NCI-H1694 treated with DMSO at 0.1 percent for 48 hours (cell line): ENCODE results near the gene TMEM184C.

ENCODE experiments used
- DNase-seq: peaks from one replicate; lab custom pipeline; 2025; lab: John Stamatoyannopoulos, UW

TMEM184C gene

DNA sequence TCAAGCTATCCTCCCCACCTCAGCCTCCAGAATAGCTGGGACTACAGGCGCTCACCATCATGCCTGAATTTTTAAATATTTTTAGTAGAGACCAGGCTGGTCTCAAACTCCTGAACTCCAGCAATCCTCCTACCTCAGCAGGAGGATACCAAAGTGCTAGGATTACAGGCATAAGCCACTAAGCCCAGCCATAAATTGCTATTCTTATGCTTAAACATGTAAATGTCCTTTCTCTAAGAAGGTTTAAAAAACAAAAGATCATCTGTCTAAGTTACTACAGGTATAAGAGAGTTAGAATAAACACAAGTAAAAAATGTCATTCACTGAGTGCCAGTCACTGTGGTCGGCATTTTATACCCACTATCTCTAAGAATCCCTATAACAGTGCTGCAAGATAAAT is 38.4 kb downstream of the TMEM184C start:
- DNase-seq: no peak

DNA sequence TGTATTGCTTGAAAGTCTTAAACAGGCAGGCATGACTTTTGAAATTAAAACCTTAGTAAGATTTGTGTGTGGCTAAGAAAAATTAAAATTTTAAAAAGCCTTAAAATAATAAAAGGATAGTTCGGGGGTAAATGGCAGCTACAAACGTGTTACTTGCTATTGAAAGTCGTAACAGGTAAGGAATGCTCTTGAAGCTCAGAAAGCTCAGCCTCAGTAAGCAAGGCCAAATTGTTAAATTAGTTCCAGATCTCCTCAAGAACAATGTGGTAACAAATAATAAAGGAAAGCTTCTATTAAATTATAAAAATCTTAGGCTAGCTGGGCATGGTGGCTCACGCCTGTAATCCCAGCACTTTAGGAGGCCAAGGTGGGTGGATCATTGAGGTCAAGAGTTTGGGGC is 41.3 kb downstream of the TMEM184C start:
- no peak for DNase-seq

DNA sequence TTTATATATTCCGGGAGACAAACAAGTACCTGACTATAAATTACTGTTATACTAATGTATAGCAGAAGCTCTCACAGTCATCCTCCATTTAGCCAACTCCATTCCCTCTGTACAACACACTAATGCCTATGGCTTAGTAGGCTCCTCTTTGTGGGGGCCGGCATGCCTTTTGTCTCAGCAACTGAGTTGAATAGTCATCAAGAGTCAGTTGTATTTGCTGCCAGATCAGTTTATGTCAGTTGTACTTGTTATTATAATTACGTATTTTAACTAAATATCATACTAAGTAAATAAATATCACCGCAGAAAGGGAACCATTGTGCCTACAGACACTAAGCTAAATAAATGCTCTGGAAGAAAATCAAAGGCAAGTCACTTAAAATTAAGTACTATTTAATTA is 56.9 kb downstream of the TMEM184C start:
- no peak for DNase-seq

DNA sequence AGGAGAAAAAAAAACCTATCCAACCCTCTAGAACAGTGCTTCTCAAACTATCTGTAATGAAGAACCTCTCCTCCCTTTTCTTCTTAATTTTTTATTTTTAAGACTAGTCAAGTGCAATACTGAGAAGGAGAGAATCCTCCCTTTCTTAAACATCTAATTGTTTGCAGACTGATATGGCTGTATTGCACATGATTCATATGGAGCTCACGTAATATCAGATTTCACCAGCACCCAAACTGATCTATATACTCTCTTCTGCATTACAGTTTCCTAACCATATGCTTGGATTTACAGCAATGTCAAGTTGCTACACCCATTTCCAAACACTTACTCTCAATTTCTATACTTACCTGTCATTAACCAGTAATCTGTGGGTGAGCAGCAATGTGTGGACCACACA is 57.3 kb downstream of the TMEM184C start:
- no peak for DNase-seq

DNA sequence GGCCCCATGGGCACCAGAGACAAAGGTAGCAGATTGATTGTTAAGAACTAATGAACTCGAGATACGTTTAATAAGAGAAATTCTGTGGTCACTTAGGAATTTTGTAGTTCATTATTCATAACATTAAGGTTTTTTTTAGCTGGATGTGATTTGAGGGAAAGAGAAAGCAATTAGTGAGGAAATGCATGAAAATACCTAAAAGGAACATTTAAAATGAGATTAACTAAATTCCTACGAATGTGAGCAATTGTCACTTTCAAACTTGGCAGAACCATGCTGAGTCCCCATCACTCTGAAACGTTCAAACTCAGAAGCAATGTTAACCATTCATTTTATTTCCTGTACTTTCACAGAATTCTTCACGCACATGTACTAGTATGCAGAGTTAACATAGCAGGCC is 60.9 kb downstream of the TMEM184C start:
- DNase-seq: no peak

DNA sequence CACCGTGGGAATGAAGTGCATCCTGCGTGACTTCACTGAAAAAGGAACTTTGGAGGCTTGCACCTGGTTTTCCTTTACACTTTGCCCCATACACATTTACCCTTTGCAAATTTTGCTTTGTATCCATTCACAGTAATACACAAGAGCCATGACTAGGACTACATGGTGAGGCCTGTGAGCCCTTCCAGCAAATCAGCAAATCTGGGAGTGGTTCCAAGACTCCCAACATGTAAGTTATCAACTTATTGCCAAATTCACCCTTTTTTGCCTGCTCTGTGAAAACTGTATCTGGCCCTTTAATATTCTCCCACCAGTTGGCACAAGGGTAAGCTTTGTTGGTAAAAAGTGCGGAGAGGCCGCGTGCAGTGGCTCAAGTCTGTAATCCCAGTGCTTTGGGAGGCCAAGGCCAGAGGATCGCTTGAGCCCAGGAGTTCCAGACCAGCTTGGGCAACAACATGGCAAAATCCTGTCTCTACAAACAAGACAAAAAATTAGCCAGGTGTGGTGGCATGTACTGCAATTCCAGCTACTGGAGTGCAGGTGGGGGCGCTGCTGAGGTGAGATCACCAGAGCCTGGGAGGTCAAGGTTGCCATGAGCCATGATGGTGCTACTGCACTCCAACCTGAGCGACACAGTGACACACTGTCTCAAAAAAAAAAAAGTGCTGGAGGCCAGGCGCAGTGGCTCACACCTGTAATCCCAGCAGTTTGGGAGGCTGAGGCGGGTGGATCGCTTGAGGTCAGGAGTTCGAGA is 61.8 kb downstream of the TMEM184C start:
- DNase-seq: no peak

DNA sequence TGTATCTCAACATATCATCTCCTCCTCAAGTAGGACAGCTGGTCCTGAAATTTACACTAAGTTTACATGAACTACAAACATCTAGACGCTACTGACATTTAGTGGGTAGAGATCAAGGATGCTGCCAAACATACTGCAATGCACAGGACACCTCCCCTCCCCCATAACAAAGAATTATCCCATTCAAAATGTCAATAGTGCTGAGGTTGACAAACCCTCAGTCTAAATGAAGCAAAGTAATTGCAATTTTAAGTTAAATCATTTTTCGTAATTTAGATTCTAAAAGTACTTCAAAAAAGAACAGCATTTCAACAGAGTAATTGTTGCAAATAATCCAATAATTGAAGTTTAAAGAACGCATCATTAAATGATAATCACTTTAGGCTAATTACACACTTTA is 65.6 kb downstream of the TMEM184C start:
- DNase-seq: no peak

DNA sequence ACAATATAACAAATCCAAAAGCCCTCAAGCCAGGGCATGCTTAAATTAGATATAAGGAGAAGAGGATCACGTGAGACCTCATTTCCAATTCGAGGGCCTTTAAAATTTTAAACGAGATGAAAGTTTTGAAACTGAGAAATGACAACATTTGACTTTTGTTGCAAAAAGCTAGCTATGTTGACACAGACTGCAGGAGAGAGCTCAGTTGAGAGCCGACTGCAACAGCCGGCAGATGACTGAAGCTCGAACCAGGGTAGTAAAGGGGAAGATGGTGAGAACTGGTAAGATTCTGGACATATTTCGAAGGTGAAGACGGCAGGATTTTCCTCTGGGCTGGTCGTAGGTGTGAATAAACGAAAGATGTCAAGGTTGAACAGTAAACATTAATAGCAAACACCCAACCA is 66.0 kb downstream of the TMEM184C start:
- DNase-seq: no peak

DNA sequence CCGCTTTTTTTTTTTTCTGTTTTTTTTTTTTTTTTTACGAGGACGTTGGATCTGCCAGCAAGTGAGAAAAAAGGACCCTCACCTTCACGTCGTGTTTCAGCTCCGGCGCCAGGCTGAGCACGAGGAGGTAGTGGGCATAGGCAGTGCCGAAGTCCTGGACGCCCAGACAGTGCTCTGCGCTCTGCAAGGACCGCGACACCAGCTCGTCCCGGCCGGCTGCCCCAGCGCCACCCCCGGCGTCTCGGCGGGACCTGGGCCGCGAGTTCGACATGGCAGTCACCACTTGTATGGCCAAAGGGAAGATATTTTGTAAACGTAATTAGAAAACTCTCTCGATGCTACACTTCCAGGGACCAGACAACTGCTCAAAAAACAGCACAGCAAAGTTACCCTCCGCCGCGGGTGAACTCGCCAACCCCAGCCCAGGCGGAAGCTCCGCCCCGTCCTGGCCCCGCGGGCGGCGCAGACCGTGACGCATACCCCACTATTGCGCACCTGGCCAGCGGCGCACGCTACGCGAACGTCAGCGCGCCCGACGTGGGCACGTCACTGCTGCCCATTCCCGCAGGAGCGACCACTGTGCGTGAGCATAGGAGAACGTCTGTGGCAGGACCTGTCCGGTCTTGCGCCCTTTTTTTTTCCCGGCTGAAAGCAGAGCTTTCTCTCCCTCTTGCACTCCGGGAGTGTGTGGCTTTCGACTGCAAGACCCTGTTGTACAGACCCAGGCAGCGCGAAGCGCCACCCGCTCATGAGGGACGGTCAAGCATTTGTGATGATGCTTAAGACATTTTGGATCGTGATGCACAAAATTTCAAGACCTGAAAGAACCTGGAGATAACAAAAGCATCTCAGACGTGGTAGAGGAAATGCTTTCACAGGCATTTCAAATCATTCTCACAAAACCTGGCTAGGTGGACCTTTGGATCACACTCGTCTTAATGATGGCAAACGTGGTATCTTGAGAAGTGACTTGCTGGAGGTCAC is 66.8 kb downstream of the TMEM184C start, which contains the start of gene PRMT9:
Gene PRMT9 (minus strand): TSS at position 447 of the 984 bp plus-strand sequence. CDS start 176 bp downstream, at position 271.
- peak; percentile 49 for DNase-seq

DNA sequence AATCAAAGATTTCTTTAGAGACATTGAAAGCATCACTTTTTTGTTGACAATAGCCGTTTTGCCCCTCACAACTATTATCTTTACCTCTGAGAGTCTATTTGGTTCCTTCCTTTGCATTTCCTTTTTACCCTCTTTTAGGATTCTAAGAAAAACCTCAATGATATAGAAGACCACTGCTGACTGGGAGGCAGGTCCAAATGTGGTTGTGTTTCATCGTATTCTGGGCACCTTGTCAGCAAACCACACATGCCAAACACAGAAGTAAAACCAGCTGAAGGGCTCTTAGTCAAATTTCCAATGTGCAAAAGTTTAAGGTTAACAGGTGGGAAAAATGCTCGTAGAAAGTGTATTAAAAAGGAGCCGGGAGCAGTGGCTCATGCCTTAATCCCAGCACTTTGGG is 71.9 kb downstream of the TMEM184C start:
- DNase-seq: no peak

DNA sequence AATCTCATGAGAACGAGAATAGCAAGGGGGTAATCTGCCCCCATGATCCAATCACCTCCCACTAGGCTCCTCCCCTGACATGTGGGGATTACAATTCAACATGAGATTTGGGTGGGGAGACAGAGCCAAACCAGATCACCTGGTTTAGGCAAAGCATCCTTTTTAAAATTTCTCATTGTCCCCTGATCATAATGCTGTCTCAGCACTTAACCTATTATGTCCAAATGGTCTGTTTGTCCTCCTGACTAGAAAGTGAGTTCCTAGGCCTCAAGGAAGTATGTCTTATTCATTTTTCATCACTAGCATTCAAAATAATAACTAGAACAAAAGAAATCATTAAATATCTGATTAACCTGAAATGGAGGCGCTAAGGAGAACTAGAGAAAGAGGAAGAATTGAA is 74.6 kb downstream of the TMEM184C start:
- DNase-seq: no peak

DNA sequence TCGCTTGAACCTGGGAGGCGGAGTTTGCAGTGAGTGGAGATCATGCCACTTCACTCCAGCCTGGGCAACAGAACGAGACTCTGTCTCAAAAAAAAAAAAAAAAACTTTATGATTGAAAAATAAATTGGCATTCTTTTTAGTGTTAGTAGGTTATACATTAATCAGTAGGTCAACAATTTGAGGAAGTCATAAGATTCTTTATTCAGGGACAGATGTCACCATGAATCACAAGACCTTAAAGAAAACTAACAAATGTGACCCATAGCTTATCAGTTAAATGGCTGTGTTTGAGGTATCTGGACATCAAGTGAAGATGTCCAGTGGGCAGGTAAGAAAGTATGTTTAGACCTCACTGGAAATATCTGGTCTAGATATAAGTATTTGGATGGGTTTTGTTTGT is 76.0 kb downstream of the TMEM184C start:
- no peak for DNase-seq

DNA sequence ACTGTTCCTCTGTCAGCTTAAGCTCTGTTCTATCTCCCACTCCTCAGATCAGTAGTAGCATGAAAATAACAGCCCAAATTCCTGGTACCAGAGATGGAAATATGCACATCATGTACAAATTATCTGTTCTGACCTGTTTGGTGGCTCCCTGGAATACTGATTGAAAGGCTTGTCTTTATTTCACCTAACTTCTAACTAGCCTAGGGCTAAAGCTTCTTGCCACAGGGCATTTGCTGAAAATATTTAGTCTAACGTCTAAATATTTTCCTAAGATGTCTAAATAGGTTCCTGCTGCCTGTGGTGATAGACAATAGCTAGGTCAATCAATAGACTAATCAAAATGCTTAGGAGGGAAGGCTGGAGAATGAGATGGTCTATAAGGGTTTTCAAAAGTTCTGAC is 79.7 kb downstream of the TMEM184C start:
- DNase-seq: no peak

DNA sequence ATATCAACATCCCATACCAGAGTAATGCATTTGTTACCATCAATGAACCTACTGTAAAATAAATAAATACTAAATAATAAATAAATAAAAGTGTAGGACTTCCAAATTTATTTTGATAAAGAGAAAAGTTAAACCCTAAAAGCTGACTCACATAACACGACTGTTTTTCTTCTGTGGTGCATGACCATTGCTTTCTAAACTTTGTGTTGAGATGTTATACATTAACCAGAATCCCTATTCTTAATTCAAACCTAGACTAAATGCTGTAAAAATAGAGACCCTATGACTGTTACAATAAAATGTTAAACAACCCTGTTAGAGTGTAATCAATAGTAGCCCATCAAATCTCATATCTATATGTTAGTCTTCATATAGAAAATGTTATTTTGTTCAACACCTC is 87.6 kb downstream of the TMEM184C start:
- no peak for DNase-seq

DNA sequence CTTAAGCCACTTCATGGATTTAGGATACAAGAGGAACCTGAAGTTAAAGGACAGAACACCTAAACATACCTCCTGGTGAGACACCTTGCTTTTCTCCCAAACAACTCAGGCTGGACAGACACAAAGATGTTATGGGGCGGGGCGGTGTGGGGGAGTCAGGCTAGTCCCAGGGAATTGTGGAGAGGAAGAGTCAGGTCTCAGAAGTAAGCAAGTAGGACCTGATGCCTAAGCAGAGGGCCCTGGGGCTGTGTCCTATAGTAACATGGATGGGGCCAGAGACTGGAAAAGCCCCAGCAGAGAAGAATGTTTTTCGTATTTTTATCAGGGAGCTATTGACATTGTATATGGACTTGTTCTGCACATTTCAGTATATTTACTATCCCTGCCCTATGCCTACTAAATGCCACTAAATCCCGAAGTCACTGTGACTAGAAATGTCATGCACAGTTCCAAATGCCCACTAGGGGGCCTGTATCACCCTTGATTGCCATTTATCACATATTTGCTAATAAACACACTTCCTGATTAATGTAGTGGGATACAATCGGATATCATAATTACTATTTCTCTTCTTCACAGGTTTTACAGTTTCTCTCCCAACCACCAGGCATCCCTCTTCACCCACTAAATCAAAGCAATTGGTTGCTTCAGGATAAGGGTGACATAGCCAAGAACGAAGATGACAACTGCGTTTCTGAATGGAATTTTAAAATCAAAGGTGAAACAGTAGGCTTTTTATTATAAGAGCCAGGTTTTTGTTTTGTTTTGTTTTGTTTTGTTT is 90.9 kb downstream of the TMEM184C start:
- DNase-seq: peak; percentile 12

DNA sequence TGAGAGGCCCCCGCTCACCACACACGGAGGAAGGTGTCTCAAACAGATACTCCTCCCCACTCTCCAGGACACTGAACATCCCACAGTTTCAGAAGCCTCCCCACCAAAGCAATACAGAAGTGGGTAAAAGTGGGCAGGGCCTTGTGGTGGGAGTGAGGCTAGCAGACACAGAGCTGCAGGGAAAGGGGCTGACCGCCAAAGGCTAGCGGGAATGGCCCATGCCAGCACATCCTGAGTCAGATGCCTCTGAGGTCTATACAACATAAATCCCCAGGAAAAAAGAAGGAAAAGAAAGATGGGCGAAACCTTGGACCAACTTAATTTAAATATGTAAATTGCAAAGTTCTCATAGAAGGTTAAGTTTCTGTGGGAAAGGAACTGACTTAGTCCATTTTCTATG is 92.8 kb downstream of the TMEM184C start:
- no peak for DNase-seq

DNA sequence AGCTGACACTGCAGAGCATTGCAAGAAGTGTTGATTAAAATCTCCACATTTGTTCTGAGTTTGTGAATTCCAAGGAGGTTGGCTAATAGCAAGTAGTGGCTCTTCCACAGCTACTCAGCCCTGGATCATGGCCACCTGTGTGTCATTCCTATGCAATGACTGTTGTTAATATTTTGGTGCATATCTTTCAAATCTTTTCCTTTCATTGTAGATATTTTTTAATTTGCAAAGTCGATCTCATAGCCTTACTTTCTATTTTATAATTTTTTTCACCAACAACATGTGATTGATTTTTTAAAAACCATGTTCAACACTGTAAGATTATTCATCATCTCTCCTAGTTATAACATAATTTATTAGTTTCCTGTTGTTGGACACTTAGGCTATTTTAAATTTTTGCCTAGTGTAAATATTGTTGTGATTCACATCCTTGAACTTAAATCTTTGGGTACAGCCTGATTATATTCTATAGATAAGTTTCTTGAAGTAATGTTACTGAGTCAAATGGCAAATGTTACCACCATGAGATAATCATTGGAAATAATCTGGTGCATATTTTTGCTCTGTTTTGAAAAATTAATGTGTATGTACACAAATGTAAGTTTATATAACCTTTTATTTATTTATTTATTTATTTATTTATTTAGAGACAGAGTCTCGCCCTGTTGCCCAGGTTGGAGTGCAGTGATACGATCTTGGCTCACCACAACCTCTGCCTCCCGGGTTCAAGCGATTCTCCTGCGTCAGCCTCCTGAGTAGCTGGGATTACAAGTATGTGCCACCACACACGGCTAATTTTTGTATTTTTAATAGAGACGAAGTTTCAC is 97.6 kb downstream of the TMEM184C start:
- no peak for DNase-seq

DNA sequence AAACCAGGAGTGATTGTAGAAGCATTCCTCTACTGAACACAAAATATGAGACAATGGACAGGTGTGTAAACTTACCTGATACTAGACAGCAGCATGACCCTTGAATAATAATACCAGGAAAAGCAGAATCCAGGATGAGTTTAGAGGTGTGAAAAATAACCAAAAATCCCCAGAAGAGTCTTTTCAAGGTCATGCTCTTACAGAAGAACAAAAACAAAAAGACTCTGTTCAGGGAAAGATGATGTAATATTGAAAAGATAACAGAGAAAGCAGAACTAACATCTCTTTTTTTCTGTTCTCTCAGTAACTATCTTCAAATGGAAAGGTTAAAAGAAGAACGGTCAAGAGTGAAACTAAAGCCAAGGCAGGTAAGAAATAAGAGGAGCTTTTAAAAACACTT is 100.7 kb downstream of the TMEM184C start:
- DNase-seq: no peak
